GM18951 (cell line): Measurements from ENCODE around the gene BOC.

Experiments used
- POLR2A ChIP-seq: IDR thresholded peaks from 4 replicates; pipeline ENCODE4 v1.6.1; 2011; ENCODE audit warnings: mild to moderate bottlenecking; ENCODE audit not compliant: insufficient read length, insufficient read depth; ENCODE audit errors: extremely low read depth
- in situ Hi-C: fragments of 300-500 bp; cut with MboI; formaldehyde crosslinking; loops from one replicate; pipeline ENCODE4 v1.12.0; 2022; ENCODE audit warnings: low sequenced_read_pairs, mixed read lengths, inconsistent platforms; ENCODE audit not compliant: unreplicated experiment

Gene BOC

GRCh38 chr3:113270786-113271185 is 59.4 kb downstream of the BOC start:
- in situ Hi-C loops = no loop called here
- TF ChIP-seq POLR2A = no peak

GRCh38 chr3:113271189-113271588 is 59.8 kb downstream of the BOC start:
- no peak for TF ChIP-seq POLR2A
- in situ Hi-C loops = no loop called here

- TF ChIP-seq POLR2A = no peak
- in situ Hi-C loops = no loop called here
These were observed 60.4 kb downstream of the BOC start for GRCh38 chr3:113271594-113272384.

GRCh38 chr3:113272385-113272779 is 61.0 kb downstream of the BOC start:
- in situ Hi-C loops = no loop called here

GRCh38 chr3:113273011-113273410 is 61.7 kb downstream of the BOC start:
- no peak for TF ChIP-seq POLR2A

More at GRCh38 chr3:113272385-113272779, 61.0 kb downstream of the BOC start:
- TF ChIP-seq POLR2A = no peak

GRCh38 chr3:113273604-113274378 is 62.4 kb downstream of the BOC start:
- TF ChIP-seq POLR2A = no peak
- in situ Hi-C loops = no loop called here

More at GRCh38 chr3:113273011-113273410, 61.7 kb downstream of the BOC start:
- in situ Hi-C loops = no loop called here

- TF ChIP-seq POLR2A = no peak
- in situ Hi-C loops = loop anchor here (25.0 kb wide), 1 partner anchor 637 kb away; the partner anchor contains the start of gene CCDC80
These were observed 63.3 kb downstream of the BOC start for GRCh38 chr3:113274425-113275257.

- TF ChIP-seq POLR2A = no peak
- in situ Hi-C loops = loop anchor here (25.0 kb wide), 1 partner anchor 638 kb away; the partner anchor contains the start of gene CCDC80
These were observed 63.9 kb downstream of the BOC start for GRCh38 chr3:113275258-113275556.

- in situ Hi-C loops = loop anchor here (25.0 kb wide), 1 partner anchor 638 kb away; the partner anchor contains the start of gene CCDC80
- TF ChIP-seq POLR2A = no peak
These were observed 64.2 kb downstream of the BOC start for GRCh38 chr3:113275583-113275928.

- no peak for TF ChIP-seq POLR2A
- in situ Hi-C loops = loop anchor here (25.0 kb wide), 1 partner anchor 639 kb away; the partner anchor contains the start of gene CCDC80
These were observed 64.8 kb downstream of the BOC start for GRCh38 chr3:113275929-113276750.

- TF ChIP-seq POLR2A = no peak
- in situ Hi-C loops = loop anchor here (25.0 kb wide), 1 partner anchor 639 kb away; the partner anchor contains the start of gene CCDC80
These were observed 65.4 kb downstream of the BOC start for GRCh38 chr3:113276751-113277080.

GRCh38 chr3:113277414-113277813 is 66.1 kb downstream of the BOC start:
- TF ChIP-seq POLR2A = no peak
- in situ Hi-C loops = loop anchor here (25.0 kb wide), 1 partner anchor 640 kb away; the partner anchor contains the start of gene CCDC80
